ENCODE data around the gene SORBS2. TPM values are rescaled to one million over a fixed set of nuclear protein-coding genes. Genes with fewer than 3 reads are reported as not detected.

Gene SORBS2
- total RNA-seq, 1 experiment from 2014 or later: 44.5 TPM

- no peak for DNase-seq (ENCODE audit: low spot score)
- no peaks in the 10 kb centered on the region for H3K4me1 Mint-ChIP-seq
- peaks cover 11% of the 10 kb centered on the region for H3K36me3 Mint-ChIP-seq
- CTCF ChIA-PET: no interaction called here
- TF ChIP-seq HMGXB4 (CRISPR knock-in tag; IDR thresholded peaks at IDR 0.05) (no peak), PRDM15 (CRISPR knock-in tag; IDR thresholded peaks at IDR 0.05) (no peak), NFYB (CRISPR knock-in tag; conservative IDR thresholded peaks at IDR 0.05; ENCODE audit: low read depth) (no peak), ZNF425 (CRISPR knock-in tag; conservative IDR thresholded peaks at IDR 0.05) (no peak), OVOL2 (CRISPR knock-in tag; IDR thresholded peaks at IDR 0.05; ENCODE audit: borderline replicate concordance) (no peak), ZNF138 (CRISPR knock-in tag; conservative IDR thresholded peaks at IDR 0.05) (no peak), USF2 (CRISPR knock-in tag; IDR thresholded peaks at IDR 0.05) (no peak), TEAD1 (CRISPR knock-in tag; IDR thresholded peaks at IDR 0.05) (no peak), TP53 (CRISPR knock-in tag; IDR thresholded peaks at IDR 0.05) (no peak), MXD4 (CRISPR knock-in tag; IDR thresholded peaks at IDR 0.05; ENCODE audit: borderline replicate concordance) (no peak), NR1H2 (CRISPR knock-in tag; IDR thresholded peaks at IDR 0.05) (no peak), NFATC4 (CRISPR knock-in tag; IDR thresholded peaks at IDR 0.05) (no peak), ARID4B (CRISPR knock-in tag; IDR thresholded peaks at IDR 0.05; ENCODE audit: borderline replicate concordance) (no peak), ZBTB43 (CRISPR knock-in tag; IDR thresholded peaks at IDR 0.05) (no peak), CTCF (IDR thresholded peaks at IDR 0.05) (no peak)
- no peak overlapping the region for H3K27ac Mint-ChIP-seq
- H3K27me3 Mint-ChIP-seq (ENCODE audit: low read depth): no peaks in the 10 kb centered on the region
- peaks cover 4% of the 10 kb centered on the region; the same call in 1 of the 2 replicates for H3K9me3 Mint-ChIP-seq
- POLR2A ChIA-PET: no interaction called here
- no peak overlapping the region for H3K4me3 Mint-ChIP-seq
- ATAC-seq: no peak
Measured at GRCh38 chr4:185672618-185673017, 139.4 kb downstream of the SORBS2 start.

Measured in WTC11 (cell line).